Stimulated activated CD8-positive, alpha-beta memory T cell treated with anti-CD3 and anti-CD28 coated beads, Interleukin-2, amount 100 ng/mL, for 48 hours (primary cell): ENCODE measurements around the gene TLE4.
A peak's percentile ranks its signal among the peaks of the same experiment; 100 is the strongest.

Experiments
- DNase-seq, 2 donors: peaks; one replicate each; pipeline ENCODE4 v3.0.0-alpha.2; 2020; ENCODE audit warnings: low read depth in 2 of 2

Gene TLE4

DNA sequence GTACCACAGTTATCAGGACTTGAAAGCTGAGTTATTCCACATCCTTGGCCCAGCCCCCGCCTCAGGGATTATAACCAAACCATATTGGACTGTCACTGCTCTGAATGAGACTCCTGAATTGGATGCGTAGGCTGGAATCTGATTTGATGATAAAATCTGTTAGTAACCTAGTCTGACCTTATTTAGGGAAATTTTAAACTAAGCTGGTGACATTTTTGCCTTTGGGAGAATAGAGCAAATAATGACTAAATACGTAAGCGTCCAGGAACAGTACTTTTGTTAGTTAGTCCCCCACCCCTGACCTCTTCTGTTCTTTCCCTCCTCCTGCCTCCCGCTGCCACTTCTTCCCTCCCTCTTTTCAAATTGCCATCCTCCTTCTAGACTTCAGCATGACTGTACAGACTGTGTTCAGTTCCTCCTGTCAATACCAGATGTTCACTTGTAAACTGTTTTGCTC is 92.6 kb downstream of the TLE4 start:
- DNase-seq, result no peak

DNA sequence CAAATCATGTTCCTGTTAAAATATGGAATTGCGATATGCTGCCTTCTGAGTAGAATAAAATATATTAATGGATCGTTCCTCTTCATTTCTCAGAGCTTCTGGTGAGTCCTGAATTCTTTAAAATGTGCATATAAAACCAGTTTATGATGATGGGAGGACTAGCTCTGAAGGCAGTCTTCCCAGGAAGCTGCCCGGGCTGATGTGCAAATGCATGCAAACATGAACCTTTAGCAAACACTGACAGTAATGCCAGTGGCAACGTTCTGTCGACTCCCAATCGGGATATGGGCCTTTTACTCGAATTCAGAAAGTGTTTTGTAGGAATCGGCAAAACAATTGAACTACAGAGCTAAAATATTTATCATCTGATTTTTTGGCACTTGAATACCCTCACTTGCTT is 93.6 kb downstream of the TLE4 start:
- no peak for DNase-seq

DNA sequence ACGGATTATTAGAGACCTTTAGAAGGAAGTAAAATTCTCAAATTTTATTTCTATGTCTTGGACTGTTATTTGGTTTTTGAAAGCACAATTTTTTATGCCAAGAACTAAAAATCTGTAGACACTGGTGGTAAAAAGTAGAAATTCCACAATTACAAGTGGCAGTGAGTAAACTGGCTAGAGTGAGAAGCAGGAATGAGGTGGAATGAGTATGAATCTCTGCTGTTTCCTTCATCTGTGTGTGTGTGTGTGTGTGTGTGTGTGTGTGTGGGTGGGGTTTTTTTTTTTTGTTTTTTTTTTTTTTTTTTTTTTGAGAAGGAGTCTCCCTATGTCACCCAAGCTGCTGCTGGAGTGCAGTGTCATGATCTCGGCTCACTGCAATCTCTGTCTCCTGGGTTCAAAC is 94.2 kb downstream of the TLE4 start:
- no peak for DNase-seq

DNA sequence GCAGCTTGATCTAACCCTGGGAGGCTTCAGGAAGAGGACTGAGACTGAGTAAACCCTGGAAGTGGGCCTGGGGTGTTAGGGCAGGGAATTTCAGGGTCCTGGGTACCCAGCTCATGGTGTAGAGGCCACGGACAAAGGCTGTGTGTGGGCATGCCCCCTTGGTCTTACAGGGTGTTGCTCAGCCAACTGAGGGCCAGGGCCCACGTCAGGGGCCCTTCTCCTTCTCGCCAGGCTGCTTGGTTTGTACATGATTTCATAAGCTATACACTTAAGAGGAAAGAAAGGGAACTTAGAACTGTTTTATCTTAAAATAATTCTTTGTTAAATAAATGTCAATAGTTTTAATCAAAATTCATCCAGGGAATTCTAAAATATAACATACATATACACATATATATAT is 95.4 kb downstream of the TLE4 start:
- DNase-seq, result no peak

DNA sequence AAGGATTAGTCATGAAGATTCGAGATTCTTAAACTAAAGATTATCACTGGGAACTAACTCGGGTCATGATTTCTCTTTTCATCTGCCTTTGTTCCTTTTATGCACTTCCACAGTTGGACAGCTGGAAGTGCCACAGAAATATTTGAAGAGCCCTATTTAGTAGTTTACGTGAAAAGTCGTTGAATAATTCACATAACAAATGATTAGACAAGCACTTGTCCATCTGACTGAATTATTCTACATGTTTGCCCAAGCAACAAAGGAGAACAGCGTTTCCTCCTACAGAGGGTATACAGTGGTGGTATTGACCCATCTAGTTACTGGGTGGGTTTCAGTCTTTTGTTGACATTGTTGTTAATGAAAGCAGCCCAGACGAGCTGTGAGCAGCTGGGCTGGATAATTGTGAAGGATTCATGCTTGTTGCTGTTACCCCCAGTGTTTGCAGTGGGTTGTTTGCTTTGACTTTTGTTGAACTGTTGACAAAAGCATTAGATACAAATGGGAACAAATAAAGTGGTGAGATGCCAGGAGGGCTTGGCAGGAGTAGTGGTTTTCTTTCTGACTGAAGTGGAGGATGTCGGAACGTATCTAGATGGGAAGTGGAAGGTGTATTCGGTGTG is 96.2 kb downstream of the TLE4 start:
- DNase-seq, result no peak

DNA sequence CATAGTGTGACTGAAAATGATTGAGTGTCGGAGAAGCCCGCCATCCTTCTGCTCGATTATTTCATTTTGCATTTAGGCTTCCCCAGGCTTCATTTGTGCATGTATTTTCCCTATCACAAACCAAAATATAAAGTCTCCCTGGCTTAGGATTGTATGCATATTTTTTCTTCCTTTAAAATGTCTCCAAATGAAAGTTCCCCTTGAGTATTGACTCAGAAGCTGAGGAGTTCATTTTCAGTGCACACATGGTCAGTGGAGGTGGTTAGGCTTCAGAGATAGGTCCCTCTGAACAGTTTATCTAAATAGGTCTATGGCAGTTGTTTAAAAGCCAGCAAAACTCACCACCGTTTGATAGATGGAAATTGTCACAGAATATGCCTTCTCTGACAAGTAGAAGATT is 97.2 kb downstream of the TLE4 start:
- no peak for DNase-seq

DNA sequence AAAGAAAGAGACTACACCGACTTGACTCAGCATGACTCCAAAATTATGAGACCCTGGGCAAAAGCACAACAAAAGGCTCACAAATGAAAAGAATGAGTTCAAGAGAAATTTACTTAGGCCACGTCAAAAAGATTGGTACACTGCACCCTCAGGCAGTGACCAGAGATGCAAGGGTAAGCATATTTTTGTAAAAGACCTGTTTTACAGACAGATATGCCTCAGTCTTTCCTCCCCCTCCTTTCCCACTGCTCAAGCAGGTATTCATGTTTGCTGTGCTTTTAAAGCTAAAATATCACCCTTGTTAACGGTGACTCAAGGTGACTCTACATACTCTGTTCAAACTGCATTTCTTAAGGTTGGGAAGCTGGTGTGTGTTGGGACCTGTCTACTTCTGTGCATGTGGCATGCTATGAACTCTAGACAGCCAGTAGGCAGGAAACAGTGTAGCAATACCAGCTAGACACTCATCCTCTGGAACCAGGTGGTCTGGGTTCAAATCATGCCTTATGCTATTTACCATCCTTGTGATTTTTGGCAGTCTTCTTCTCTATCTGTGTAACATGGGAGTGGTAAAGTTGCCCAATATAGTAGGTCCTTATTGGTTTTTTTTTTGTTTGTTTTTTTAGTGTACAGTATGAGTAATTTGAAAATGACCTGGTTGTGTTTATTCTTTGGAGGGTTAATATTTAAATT is 98.7 kb downstream of the TLE4 start:
- no peak for DNase-seq

DNA sequence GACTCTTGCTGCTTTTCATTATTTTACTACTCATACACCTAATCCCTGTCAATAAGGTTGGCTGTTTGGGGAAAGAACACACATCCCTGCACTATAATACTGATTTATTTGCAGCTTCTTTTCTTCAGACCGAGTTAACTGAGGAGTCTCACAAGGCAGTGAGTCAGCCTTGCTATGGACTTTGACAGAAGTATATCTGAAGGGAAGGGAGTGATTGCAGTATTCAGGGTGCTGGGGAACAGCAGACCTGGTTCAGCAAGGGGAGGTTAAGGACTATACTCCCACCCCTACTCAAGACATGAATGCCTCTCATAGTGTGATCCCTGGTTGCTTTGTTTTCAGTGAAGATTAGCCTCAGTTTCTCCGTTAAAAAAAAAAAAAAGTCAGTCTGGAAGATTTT is 99.8 kb downstream of the TLE4 start:
- no peak for DNase-seq

DNA sequence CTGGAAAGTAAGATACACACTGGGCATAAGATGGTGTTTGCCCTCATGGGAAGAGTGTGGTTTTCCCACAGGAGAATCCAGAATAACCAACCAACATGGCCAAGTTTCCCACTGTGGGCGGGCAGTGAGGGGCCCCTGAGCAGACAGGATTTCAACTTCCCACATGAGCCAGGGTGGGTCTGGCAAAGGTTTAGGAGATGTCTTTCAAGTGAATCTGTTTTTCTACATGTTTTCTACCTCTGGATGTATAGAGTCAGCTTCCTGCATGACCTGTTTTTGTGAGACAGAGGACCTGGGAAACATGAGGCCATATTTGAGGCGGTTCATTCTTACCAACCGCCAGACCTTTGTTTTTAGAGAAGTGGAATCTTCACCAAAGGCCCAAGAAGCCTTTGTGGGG is 100.5 kb downstream of the TLE4 start:
- DNase-seq, result no peak

DNA sequence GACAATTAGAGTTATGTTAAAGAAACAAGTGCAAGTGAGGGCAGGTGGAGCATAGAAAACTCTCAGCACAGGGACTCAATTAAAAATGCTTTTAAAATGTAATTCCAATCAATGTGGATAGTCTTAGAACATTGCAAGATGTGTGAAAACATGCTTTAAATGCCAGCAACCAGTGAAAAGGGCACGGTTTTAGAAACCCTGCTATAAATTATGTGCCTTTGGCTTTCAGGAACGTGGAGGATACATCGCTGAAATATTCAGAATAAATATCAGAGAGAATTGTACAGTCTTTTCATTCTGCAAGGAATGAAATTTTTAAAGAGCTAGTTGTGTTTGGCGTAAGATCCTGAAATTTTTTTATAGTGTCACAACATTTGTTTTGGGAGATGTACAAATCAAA is 101.1 kb downstream of the TLE4 start:
- no peak for DNase-seq

DNA sequence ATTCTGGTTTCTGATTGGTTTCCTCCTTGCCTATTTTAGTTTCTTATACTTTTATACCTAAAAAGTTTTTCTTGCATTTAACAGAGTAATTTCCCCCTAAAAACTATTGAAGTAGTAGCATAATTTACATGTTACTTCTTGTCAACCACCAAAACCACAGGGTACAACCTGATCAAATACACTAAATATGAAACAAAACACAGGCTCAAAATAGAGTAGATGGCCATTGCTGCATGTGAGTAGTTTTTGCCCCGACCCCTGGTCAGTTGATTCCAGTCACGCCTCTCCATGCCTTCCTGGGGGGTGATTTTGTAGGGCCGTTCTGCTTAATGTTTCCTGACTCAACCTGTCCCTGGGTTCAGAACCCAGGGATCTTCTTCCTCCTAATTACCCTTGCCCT is 101.8 kb downstream of the TLE4 start:
- DNase-seq, result no peak

DNA sequence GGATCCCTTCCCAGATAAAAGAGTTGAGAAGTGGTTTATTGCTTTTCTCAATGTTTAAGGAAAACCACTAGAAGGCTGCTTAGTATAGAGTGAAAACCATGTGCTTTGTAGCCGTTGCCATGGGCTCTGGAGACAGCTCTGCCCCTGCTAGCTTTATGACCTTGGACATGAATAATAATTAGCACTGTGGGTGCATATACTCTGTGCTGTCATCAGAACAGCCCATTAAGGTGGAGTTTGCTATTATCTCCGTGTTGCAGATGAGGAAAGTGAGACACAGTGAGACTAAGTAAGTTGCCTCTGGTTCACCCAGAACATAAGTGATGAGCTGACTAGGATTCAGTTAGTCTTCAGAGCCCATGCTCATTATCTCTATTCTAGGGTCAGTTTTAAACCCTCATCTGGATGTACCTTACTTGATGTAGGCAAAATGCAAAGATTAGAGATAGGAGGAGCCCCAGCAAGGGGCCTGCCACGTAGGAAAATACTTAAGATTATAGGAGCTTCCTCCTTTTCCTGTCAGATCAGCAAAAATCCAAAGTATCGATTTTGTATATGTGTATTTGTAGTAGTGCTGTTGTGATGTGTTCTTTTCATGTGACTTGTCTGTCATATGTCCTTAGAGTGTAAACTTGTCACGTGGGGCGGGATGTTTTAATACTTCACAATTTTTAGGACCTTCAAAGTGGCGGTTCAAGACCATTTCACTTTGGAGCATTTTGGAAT is 102.5 kb downstream of the TLE4 start:
- DNase-seq, result no peak

DNA sequence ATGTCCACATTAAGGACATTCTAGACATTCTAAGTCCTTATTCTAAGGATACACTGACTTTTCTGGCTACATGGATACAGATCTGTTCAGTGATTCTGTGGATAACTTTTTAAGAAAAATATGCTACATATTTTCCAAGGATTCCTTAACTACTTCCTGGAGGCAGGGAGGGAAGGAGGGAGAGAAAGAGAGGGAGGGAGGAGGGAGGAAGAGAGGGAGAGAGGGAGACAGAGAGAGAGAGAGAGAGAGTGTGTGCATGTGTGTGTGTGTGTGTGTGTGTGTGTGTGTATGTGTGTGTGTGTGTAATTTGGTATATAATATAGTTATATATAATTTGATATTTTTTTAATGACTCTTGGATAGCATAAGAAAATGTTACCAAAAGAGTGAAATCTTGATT is 109.8 kb downstream of the TLE4 start:
- DNase-seq, result no peak

DNA sequence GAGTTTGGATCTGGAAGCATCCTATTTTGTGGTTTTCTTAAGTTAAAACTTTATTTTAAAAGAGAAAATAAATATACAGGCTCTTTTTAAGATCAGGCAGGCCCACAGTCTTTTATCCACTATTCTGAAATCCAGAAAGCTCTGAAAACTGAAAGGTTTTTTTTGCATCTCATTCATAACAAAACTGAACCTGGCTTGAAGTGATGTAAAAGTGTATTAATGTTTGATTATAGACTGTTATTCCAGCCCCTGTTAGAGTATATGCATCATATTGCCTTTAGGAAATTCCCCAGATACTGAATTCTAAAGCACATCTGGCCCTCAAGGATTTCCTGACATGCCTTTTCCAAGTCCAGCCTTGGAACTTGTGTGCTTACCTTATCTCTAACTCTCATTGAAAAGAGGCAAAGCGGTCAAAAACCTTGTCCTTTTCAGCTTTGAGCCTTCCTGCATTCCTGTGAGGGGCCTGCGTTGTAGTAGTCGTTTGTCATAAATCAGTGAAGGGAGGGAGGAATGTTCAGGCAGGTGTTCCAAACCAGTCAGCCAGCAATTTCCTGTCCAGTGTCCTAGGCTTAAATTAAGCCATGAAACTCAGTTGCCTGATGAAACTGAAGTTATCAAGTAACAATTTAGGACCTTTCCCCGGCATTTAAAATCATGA is 110.4 kb downstream of the TLE4 start:
- no peak for DNase-seq

DNA sequence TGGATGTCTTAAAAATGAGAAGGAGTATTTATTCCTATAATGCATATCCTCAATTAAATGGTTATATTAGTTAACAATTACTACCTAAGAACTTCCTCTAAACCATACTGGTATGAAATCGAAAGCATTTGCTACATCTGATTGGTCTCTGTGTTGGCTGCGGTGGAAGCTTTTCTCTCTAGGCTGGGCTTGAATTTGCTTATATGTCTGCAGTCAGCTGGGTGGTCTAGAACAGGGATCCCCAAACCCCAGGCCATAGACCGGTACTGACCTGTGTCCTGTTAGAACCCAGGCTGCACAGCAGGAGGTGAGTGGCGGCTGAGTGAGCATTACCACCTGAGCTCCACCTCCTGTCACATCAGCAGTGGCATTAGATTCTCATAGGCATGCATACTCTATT is 112.3 kb downstream of the TLE4 start:
- no peak for DNase-seq

DNA sequence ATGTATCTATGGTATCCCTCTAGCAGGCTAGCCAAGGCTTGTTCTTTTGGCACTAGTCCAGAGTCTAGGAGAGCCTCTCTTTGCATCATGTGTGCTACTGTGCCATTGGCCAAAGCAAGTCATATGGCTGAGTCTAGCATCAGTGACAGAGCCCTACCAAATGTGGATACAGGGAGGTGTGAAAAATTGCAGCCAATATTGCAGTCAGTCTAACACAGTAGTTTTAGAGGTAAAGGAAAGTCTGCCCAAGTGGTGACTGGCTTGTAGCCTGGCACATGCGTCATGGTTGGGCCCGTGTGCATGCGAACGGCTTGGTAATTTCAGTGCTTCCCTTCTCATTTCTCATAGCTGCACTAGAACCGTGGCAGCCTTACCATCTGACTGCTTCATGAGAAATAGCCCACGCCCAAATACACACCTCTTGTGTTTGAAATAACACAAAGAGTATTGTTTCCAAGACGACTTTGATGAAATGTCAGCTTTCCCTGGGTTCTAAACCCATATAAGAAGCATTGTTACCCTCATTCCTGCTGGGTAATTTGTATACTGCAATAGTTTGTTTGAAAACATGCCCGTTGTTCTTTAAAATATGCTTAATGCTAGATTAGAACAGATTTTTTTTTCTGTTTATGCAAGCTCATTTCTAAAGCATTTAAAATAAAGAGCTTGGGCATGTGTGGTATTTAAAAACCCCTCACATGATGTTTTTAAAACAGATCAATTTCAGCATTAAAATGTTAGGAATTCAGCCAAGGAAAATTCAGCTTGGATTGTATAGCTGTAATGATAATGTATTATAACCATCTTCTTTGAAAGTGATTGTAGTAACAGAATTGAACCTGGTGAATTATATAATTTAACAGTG is 113.2 kb downstream of the TLE4 start:
- DNase-seq, result no peak

DNA sequence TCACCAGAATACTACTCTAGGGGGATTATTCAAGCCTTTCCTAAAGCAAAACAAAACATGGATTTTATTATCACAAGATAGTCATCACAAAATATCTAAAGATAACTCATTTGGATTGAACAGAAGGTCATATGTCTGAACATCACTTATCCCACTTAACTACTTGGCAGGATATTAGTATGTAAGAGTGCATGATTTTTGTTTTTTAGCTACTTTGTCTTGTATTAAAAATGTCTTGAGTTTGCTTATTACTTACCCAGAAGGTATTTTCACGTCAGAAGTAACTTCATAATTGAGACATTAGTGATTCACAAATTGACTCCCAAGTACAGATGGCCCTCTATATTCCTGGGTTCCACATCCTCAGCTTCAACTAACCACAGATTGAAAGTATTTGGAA is 113.8 kb downstream of the TLE4 start:
- DNase-seq, result no peak

DNA sequence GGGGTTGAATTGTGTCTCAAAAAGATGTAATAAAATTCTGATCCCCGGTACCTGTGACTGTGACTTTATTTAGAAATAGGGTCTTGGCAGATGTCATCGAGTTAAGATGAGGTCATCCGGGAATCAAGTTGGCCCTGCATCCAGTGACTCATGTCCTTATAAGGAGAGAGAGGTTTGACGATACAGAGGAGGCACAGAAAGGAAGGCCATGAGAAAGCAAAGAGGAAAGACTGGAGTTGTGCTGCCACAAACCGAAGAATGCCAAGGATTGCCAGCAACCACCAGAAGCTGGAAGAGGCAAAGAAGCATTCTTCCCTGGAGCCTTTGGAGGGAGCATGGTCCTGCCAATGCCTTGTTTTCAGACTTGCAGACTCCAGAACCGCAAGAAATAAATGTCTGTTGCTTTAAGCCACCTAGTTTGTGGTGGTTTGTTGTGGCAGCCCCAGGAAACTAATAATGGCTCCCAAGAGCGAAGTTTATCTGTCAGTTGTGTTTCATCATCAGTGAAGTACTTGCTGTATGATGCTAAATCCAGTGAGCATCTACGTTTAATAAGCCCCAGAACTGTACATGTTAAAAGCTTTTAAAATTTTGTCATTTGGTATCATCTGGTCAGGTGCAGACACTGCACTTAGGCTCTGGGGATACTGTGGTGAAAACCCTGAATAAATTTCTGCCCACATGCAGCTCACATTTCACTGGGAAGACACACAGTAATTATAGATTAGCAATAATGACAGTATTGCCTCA is 114.8 kb downstream of the TLE4 start:
- DNase-seq, result no peak

DNA sequence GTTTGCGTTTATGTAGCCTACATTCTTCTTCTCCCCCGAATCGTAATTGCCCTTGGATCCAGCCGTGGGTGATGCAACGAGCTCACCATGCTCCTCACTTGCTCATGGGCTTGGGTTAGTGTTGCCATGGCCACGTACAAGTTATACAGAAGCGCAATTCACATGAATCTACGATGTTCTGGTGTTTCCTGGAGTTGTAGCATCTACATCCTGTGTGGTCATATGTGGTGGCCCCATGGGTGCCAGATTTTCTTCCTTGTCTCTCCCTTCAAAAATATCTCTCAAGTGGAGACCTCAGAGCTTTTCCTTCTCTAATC is 115.3 kb downstream of the TLE4 start:
- peak in 1 of 2 donors; percentile 11 for DNase-seq

DNA sequence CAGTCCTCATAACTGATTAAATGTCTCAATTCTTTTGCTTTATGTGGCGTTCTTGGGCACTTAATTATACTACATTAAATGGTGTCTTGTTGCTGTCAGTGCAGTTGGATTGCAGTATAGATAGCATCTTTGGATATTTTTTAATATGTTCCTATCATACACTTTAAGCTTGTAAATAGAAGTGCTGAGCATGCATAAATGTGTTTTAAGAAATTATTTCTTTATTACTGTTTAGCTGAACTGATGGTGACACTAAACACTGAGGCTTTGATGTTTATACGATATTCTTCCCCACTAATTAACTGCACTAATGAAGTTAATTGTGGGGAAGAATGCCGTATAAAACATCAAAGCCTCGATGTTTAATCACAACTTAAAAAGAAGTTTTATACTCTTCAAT is 116.6 kb downstream of the TLE4 start:
- no peak for DNase-seq

DNA sequence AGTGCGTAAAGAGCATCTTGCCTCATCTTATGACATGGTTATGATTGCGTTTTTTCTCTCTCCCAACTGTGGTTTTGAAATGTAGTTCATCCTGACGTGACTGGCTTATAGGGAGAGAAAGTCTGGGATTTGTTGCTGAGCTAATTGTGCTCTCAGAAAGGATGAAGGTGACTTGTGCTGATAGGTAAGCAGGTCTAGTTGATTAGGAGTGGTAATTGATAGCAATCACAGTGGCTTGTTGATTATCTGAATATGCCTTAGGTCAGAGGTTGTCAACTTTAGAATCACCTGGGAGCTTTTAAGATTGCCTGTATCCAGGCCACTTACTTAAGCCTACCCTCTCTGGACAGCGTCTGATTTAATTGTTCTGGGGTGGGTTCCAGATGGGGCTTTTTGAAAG is 117.8 kb downstream of the TLE4 start:
- no peak for DNase-seq
